ENCODE measurements around the gene RAPGEF4.
"Not testable (repeated sequence)": the region's sequence is repeated elsewhere in the genome, so short reads cannot be mapped to it uniquely, and the experiment has no call there.

Gene RAPGEF4

GRCh38 chr2:173037245-173038120 is 301.8 kb downstream of the RAPGEF4 start:
- Histone ChIP-seq H3K4me3 (ENCODE audit: low read depth in 1 of 2, low read length in 2 of 2) (no peak overlapping the region), H3K4me1 (ENCODE audit: control insufficient read depth in 1 of 2, insufficient read depth in 2 of 2, low read length in 2 of 2) (peaks cover 7 to 19% of the 10 kb centered on the region in 2 donors), H3K27ac (ENCODE audit: low read depth, low read length) (no peak overlapping the region)

DNA sequence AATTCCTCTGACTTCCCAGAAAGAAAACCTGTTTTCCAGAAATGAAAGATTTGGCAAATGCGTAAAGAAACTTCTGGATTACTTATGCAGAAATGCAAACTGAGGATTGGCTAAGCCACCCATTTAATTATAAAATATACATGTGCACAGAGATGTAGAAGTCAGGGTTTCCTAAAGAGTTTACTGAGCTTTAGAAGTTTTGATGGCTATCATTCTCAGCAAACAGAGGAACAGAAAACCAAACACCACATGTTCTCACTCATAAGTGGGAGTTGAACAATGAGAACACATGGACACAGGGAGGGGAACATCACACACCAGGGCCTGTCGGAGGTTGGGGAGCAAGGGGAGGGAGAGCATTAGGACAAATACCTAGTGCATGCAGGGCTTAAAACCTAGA is 302.6 kb downstream of the RAPGEF4 start:
- not testable (repeated sequence) for H3K9me3 ChIP-seq (ENCODE audit: control insufficient read depth in 1 of 2, low read length in 2 of 2)

More at GRCh38 chr2:173037245-173038120, 301.8 kb downstream of the RAPGEF4 start:
- H3K36me3 ChIP-seq (ENCODE audit: control insufficient read depth in 1 of 2, insufficient read depth in 2 of 2, low read length in 2 of 2), result no peaks in the 10 kb centered on the region
- no peaks in the 10 kb centered on the region for H3K9me3 ChIP-seq (ENCODE audit: control insufficient read depth in 1 of 2, low read length in 2 of 2)
- H3K27me3 ChIP-seq (ENCODE audit: control insufficient read depth in 1 of 2, insufficient read depth in 2 of 2, low read length in 2 of 2), result no peaks in the 10 kb centered on the region
- no peak overlapping the region for H3K9ac ChIP-seq (ENCODE audit: low read depth in 1 of 2, low read length in 2 of 2)

DNA sequence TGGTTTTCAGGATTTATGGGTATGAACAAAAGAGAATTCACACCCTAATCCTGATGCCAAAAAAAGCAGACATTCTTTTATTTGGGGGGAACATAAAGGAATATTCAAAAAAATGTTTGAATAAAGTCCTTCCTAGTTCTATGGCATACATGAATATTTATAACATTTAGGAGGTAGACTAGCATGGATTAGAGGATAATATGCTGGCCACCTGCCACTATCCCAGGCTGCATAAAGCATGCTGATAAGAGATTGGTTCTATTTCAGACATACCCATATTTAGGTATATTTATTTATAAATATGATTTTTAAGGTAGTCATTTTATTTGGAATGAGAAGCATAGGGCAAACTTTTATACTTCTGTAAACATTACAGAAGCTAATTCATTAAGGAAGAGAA is 305.1 kb downstream of the RAPGEF4 start:
- Histone ChIP-seq H3K36me3 (ENCODE audit: control insufficient read depth in 1 of 2, insufficient read depth in 2 of 2, low read length in 2 of 2) (no peaks in the 10 kb centered on the region), H3K9ac (ENCODE audit: low read depth in 1 of 2, low read length in 2 of 2) (no peak overlapping the region), H3K4me3 (ENCODE audit: low read depth in 1 of 2, low read length in 2 of 2) (no peak overlapping the region), H3K4me1 (ENCODE audit: control insufficient read depth in 1 of 2, insufficient read depth in 2 of 2, low read length in 2 of 2) (peaks cover 7 to 27% of the 10 kb centered on the region in 2 donors), H3K27me3 (ENCODE audit: control insufficient read depth in 1 of 2, insufficient read depth in 2 of 2, low read length in 2 of 2) (no peaks in the 10 kb centered on the region), H3K27ac (ENCODE audit: low read depth, low read length) (no peak overlapping the region), H3K9me3 (ENCODE audit: control insufficient read depth in 1 of 2, low read length in 2 of 2) (no peaks in the 10 kb centered on the region)

More for the DNA sequence above, 302.6 kb downstream of the RAPGEF4 start:
- not testable (repeated sequence) for H3K9ac ChIP-seq (ENCODE audit: low read depth in 1 of 2, low read length in 2 of 2); H3K4me3 ChIP-seq (ENCODE audit: low read depth in 1 of 2, low read length in 2 of 2); H3K27me3 ChIP-seq (ENCODE audit: control insufficient read depth in 1 of 2, insufficient read depth in 2 of 2, low read length in 2 of 2); H3K27ac ChIP-seq (ENCODE audit: low read depth, low read length); H3K36me3 ChIP-seq (ENCODE audit: control insufficient read depth in 1 of 2, insufficient read depth in 2 of 2, low read length in 2 of 2)
- H3K4me1 ChIP-seq (ENCODE audit: control insufficient read depth in 1 of 2, insufficient read depth in 2 of 2, low read length in 2 of 2), result peaks cover 7 to 19% of the 10 kb centered on the region in 2 donors

DNA sequence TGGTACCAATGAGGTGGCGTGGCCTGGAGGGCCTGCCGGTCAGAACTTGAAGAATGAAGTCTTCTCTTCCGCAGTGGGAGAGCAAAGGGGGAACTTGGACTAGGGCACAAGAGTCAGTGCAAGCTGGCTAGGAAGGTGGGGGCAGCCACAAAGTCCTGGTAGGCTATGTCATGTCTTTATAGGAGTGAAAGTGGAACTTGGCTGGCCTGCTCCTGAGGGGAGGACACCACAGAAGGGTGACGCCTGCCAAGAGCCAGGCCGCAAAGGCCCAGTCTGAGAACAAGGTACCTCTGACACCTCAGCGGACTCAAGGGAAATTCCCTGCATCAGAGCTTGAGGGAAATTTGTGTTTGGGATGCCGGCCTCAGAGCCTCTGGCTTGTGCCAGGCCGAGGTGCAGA is 307.8 kb downstream of the RAPGEF4 start:
- no peaks in the 10 kb centered on the region for H3K27me3 ChIP-seq (ENCODE audit: control insufficient read depth in 1 of 2, insufficient read depth in 2 of 2, low read length in 2 of 2)
- no peaks in the 10 kb centered on the region for H3K36me3 ChIP-seq (ENCODE audit: control insufficient read depth in 1 of 2, insufficient read depth in 2 of 2, low read length in 2 of 2)
- peaks cover 7 to 15% of the 10 kb centered on the region in 2 donors for H3K4me1 ChIP-seq (ENCODE audit: control insufficient read depth in 1 of 2, insufficient read depth in 2 of 2, low read length in 2 of 2)
- no peak overlapping the region for H3K27ac ChIP-seq (ENCODE audit: low read depth, low read length)
- no peak overlapping the region for H3K9ac ChIP-seq (ENCODE audit: low read depth in 1 of 2, low read length in 2 of 2)
- no peaks in the 10 kb centered on the region for H3K9me3 ChIP-seq (ENCODE audit: control insufficient read depth in 1 of 2, low read length in 2 of 2)
- H3K4me3 ChIP-seq (ENCODE audit: low read depth in 1 of 2, low read length in 2 of 2), result no peak overlapping the region

GRCh38 chr2:173043897-173044519 is 308.4 kb downstream of the RAPGEF4 start:
- no peaks in the 10 kb centered on the region for H3K36me3 ChIP-seq (ENCODE audit: control insufficient read depth in 1 of 2, insufficient read depth in 2 of 2, low read length in 2 of 2)
- no peak overlapping the region for H3K27ac ChIP-seq (ENCODE audit: low read depth, low read length)
- H3K4me1 ChIP-seq (ENCODE audit: control insufficient read depth in 1 of 2, insufficient read depth in 2 of 2, low read length in 2 of 2), result peaks cover 7 to 18% of the 10 kb centered on the region in 2 donors
- H3K9me3 ChIP-seq (ENCODE audit: control insufficient read depth in 1 of 2, low read length in 2 of 2), result no peaks in the 10 kb centered on the region
- no peak overlapping the region for H3K9ac ChIP-seq (ENCODE audit: low read depth in 1 of 2, low read length in 2 of 2)
- no peak overlapping the region for H3K4me3 ChIP-seq (ENCODE audit: low read depth in 1 of 2, low read length in 2 of 2)
- H3K27me3 ChIP-seq (ENCODE audit: control insufficient read depth in 1 of 2, insufficient read depth in 2 of 2, low read length in 2 of 2), result no peaks in the 10 kb centered on the region

DNA sequence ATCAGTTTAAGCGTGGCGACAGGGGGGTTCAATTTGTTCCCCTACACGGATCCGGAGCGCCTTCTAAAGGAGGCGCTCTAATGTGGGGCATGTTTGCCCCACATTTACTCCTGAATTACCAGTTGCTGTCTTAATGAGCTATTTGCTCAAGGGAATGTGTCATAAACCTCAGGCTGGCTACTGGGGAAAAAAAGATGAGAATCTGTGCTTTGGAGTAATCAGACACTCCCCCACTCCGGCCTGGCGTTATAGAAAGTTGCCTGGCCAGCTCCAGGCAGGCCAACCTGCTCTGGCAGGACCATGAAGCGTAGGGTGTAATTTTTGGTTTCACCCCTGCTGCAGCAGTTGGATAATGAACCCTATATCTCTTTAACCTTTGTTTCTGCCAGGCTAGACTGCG is 309.0 kb downstream of the RAPGEF4 start:
- no peak overlapping the region for H3K4me3 ChIP-seq (ENCODE audit: low read depth in 1 of 2, low read length in 2 of 2)
- H3K27me3 ChIP-seq (ENCODE audit: control insufficient read depth in 1 of 2, insufficient read depth in 2 of 2, low read length in 2 of 2), result no peaks in the 10 kb centered on the region
- H3K9me3 ChIP-seq (ENCODE audit: control insufficient read depth in 1 of 2, low read length in 2 of 2), result no peaks in the 10 kb centered on the region
- H3K36me3 ChIP-seq (ENCODE audit: control insufficient read depth in 1 of 2, insufficient read depth in 2 of 2, low read length in 2 of 2), result no peaks in the 10 kb centered on the region
- H3K9ac ChIP-seq (ENCODE audit: low read depth in 1 of 2, low read length in 2 of 2), result no peak overlapping the region
- peaks cover 9 to 24% of the 10 kb centered on the region in 2 donors for H3K4me1 ChIP-seq (ENCODE audit: control insufficient read depth in 1 of 2, insufficient read depth in 2 of 2, low read length in 2 of 2)
- no peak overlapping the region for H3K27ac ChIP-seq (ENCODE audit: low read depth, low read length)

DNA sequence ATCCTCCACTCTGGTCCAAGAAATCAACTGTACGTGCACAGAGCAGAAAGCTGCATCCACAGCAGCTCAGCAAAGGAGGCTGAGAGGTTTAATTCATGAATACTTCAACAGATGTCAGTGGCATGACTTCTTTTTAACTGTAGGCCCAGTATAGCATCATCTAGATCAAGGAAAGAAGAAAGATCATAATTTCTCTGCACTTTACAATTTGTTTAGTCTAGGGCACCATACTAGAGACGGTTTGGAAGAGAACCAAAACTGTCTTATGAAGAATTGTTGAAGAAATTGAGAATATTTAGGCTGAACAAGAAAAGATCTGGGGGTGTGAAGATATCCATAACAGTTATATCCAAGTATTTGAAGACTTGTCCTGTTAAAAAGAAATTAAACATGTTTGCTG is 309.5 kb downstream of the RAPGEF4 start:
- Histone ChIP-seq H3K36me3 (ENCODE audit: control insufficient read depth in 1 of 2, insufficient read depth in 2 of 2, low read length in 2 of 2) (no peaks in the 10 kb centered on the region), H3K9me3 (ENCODE audit: control insufficient read depth in 1 of 2, low read length in 2 of 2) (no peaks in the 10 kb centered on the region), H3K9ac (ENCODE audit: low read depth in 1 of 2, low read length in 2 of 2) (no peak overlapping the region), H3K4me1 (ENCODE audit: control insufficient read depth in 1 of 2, insufficient read depth in 2 of 2, low read length in 2 of 2) (peaks cover 14 to 29% of the 10 kb centered on the region in 2 donors), H3K4me3 (ENCODE audit: low read depth in 1 of 2, low read length in 2 of 2) (no peak overlapping the region), H3K27ac (ENCODE audit: low read depth, low read length) (no peak overlapping the region), H3K27me3 (ENCODE audit: control insufficient read depth in 1 of 2, insufficient read depth in 2 of 2, low read length in 2 of 2) (no peaks in the 10 kb centered on the region)

GRCh38 chr2:173048522-173048896 is 312.9 kb downstream of the RAPGEF4 start:
- no peaks in the 10 kb centered on the region for H3K27me3 ChIP-seq (ENCODE audit: control insufficient read depth in 1 of 2, insufficient read depth in 2 of 2, low read length in 2 of 2)
- H3K9me3 ChIP-seq (ENCODE audit: control insufficient read depth in 1 of 2, low read length in 2 of 2), result no peaks in the 10 kb centered on the region
- H3K27ac ChIP-seq (ENCODE audit: low read depth, low read length), result no peak overlapping the region
- no peaks in the 10 kb centered on the region for H3K36me3 ChIP-seq (ENCODE audit: control insufficient read depth in 1 of 2, insufficient read depth in 2 of 2, low read length in 2 of 2)
- H3K9ac ChIP-seq (ENCODE audit: low read depth in 1 of 2, low read length in 2 of 2), result no peak overlapping the region
- H3K4me1 ChIP-seq (ENCODE audit: control insufficient read depth in 1 of 2, insufficient read depth in 2 of 2, low read length in 2 of 2), result peaks cover 17 to 33% of the 10 kb centered on the region in 2 donors
- H3K4me3 ChIP-seq (ENCODE audit: low read depth in 1 of 2, low read length in 2 of 2), result no peak overlapping the region

DNA sequence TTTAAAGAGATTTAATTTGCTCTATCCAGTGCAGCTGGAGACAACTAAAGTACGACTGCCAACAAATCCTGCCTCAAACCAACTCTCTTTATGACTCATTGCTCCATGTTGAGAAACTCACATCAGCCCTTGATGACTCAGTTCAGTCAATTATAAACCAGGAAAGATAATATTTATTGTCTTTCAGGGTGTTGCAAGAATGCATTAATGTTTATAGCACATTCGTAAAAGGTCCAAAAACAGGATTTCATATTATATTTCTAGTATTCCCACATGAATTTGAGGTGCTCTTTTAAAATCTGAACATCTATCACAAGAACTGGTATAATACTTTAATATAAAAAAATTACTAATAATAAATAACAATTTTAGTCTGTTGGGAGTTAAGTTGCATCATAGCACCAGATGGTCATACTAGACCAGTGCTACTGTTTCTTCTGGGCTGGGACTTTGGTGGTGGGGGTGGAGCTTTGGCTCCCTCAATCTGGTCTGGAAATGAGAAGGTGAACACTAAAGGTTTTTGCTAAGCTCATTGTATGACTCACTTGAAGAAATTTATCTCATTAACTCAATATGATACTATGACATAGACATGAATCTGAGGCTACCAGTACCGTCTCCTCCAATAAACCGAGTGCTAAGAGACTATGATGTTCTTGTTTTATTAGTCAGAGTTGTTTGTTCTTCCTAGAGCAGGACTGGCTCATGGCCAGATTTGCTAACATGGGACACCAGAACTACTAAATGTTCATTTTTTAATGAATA is 313.4 kb downstream of the RAPGEF4 start:
- H3K4me3 ChIP-seq (ENCODE audit: low read depth in 1 of 2, low read length in 2 of 2), result peak overlapping the region in 1 of 2 donors; percentile 16
- peaks cover 17 to 33% of the 10 kb centered on the region in 2 donors for H3K4me1 ChIP-seq (ENCODE audit: control insufficient read depth in 1 of 2, insufficient read depth in 2 of 2, low read length in 2 of 2)
- H3K9me3 ChIP-seq (ENCODE audit: control insufficient read depth in 1 of 2, low read length in 2 of 2), result no peaks in the 10 kb centered on the region
- peak overlapping the region in 1 of 2 donors; percentile 15 for H3K9ac ChIP-seq (ENCODE audit: low read depth in 1 of 2, low read length in 2 of 2)
- H3K27ac ChIP-seq (ENCODE audit: low read depth, low read length), result no peak overlapping the region
- no peaks in the 10 kb centered on the region for H3K27me3 ChIP-seq (ENCODE audit: control insufficient read depth in 1 of 2, insufficient read depth in 2 of 2, low read length in 2 of 2)
- H3K36me3 ChIP-seq (ENCODE audit: control insufficient read depth in 1 of 2, insufficient read depth in 2 of 2, low read length in 2 of 2), result no peaks in the 10 kb centered on the region

DNA sequence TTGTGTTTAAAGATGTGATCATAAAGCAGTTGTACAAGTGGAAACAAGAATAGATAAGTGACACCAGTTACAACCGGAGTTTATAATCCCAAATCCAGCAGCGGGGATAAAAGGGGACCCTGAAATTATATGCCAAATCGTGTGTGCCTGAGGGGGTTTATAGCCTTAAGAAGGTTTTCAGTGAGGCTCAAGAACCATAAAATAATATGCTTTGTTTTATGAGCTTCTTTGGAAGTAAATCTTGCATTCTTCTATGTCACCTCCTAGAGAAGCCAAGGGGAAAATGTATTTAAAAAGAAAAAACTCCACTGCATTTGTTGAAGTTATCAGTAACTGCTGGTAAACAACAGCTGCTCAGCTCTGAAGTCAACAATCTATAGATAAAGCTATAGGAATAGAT is 314.2 kb downstream of the RAPGEF4 start:
- H3K36me3 ChIP-seq (ENCODE audit: control insufficient read depth in 1 of 2, insufficient read depth in 2 of 2, low read length in 2 of 2), result no peaks in the 10 kb centered on the region
- peak overlapping the region in 1 of 2 donors; percentile 16 for H3K4me3 ChIP-seq (ENCODE audit: low read depth in 1 of 2, low read length in 2 of 2)
- peaks cover 17 to 30% of the 10 kb centered on the region in 2 donors for H3K4me1 ChIP-seq (ENCODE audit: control insufficient read depth in 1 of 2, insufficient read depth in 2 of 2, low read length in 2 of 2)
- peak overlapping the region in 1 of 2 donors; percentile 15 for H3K9ac ChIP-seq (ENCODE audit: low read depth in 1 of 2, low read length in 2 of 2)
- H3K27ac ChIP-seq (ENCODE audit: low read depth, low read length), result no peak overlapping the region
- no peaks in the 10 kb centered on the region for H3K27me3 ChIP-seq (ENCODE audit: control insufficient read depth in 1 of 2, insufficient read depth in 2 of 2, low read length in 2 of 2)
- no peaks in the 10 kb centered on the region for H3K9me3 ChIP-seq (ENCODE audit: control insufficient read depth in 1 of 2, low read length in 2 of 2)

Data from duodenal mucosa (tissue), 2 donors.